ENCODE results near the gene PSMG4. TPM values are rescaled to one million over a fixed set of nuclear protein-coding genes. Genes with fewer than 3 reads are reported as not detected.

Gene PSMG4
- total RNA-seq, 2 donors from 2014 or later, result 21.8 to 29.1 TPM

DNA sequence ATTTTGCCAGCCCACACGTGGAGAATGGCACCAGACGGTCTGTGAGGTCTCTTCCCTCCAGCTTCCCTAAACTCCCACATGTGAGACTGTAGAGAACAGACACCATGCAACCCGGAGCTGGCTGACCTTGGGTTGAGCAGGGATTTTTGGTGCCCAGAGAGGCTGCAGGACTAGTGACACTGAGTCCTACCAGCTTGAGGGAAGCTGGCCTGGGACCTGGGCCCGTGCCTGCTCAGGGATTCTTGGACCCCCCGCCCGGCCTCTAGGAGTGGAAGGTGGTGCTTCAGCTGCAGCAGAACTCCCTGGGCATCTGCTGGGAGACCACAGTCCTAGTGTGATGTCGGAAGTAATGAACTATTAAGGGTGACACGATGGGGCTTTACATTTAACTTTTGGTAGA, 3.2 kb downstream of the PSMG4 start:
- H3K4me1 Mint-ChIP-seq (ENCODE audit: low read depth), result peaks cover 40% of the 10 kb centered on the region

DNA sequence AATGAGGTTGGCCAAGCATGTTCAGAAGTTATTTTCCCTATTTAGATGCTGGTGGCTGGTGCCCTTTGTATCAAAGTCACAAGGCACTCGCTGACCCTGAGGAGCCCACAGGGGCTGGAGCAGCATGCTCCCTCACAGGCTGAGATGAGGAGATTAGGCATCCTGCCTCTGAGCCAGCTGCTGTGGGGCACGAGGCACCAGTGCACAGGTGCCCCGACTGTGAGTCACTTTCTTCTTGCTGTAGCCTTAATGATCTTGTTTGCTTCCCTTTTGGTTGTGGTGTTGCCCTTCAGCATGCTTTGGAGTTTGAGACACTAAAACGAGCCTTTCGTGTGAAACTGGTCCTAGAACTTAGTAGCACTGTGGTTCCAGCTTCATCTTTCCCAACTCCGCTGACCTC, 4.3 kb downstream of the PSMG4 start:
- no peak overlapping the region for H3K27ac Mint-ChIP-seq
- ATAC-seq (replicated peaks in 1 of 2) (no peak), DNase-seq (no peak)
- peaks cover 49% of the 10 kb centered on the region for H3K4me1 Mint-ChIP-seq (ENCODE audit: low read depth)
- no peaks in the 10 kb centered on the region for H3K9me3 Mint-ChIP-seq
- H3K36me3 Mint-ChIP-seq (ENCODE audit: insufficient read depth in 2 of 2), result peaks cover 5 to 9% of the 10 kb centered on the region in 2 donors
- H3K4me3 Mint-ChIP-seq, result no peak overlapping the region
- H3K27me3 Mint-ChIP-seq (ENCODE audit: low read depth), result no peaks in the 10 kb centered on the region

More for the DNA sequence above, 3.2 kb downstream of the PSMG4 start:
- ATAC-seq (replicated peaks in 1 of 2), result no peak
- Mint-ChIP-seq H3K27me3 (ENCODE audit: low read depth) (peaks cover 8% of the 10 kb centered on the region), H3K4me3 (peak overlapping the region; percentile 15 to 95), H3K36me3 (ENCODE audit: insufficient read depth in 2 of 2) (peaks cover 5 to 9% of the 10 kb centered on the region in 2 donors), H3K9me3 (no peaks in the 10 kb centered on the region), H3K27ac (no peak overlapping the region)
- no peak for DNase-seq

DNA sequence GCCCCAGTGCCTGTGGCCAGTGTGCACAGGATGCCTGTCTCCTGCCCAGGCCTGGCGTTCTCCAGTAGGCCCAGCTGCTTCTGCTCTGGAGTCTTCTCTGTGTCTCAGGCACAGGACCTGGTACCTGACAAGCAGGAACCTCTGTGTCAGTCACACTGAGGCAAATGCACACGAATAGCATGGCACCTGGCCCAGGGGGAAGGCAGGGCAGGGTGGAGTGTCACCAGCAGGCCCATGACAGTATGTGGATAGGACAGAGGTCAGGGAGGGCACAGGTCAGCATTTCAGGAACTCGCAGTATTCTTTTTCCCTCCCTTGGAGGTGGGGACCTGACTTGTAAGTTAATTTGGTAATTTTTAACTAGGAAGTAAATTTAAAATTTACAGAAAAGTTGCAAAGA, 5.6 kb downstream of the PSMG4 start:
- no peak overlapping the region for H3K4me3 Mint-ChIP-seq
- H3K9me3 Mint-ChIP-seq, result no peaks in the 10 kb centered on the region
- H3K36me3 Mint-ChIP-seq (ENCODE audit: insufficient read depth in 2 of 2), result peaks cover 4 to 13% of the 10 kb centered on the region in 2 donors
- H3K27me3 Mint-ChIP-seq (ENCODE audit: low read depth), result no peaks in the 10 kb centered on the region
- peaks cover 55% of the 10 kb centered on the region for H3K4me1 Mint-ChIP-seq (ENCODE audit: low read depth)
- DNase-seq (no peak), ATAC-seq (replicated peaks in 1 of 2) (no peak)
- no peak overlapping the region for H3K27ac Mint-ChIP-seq

DNA sequence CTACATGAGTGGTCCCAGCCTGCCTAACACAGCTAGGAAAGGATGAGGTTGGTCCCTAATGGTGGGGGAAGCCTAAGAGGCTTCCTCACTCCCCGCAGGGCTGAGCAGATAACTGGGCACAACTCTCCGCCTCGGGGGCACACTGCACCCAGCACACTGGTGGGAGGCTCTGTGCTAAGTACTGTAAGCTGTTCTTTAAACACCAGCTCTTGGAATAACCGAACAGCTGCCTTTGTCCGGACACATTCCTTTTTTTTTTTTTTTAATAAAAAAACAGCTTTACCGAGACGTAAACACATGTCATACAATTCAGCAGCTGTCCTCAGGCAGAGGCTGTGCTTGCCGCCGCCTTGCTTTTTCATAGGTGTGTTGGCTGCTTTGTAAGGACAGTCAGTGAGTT, 6.9 kb downstream of the PSMG4 start:
- Mint-ChIP-seq H3K27me3 (ENCODE audit: low read depth) (no peaks in the 10 kb centered on the region), H3K27ac (no peak overlapping the region), H3K36me3 (ENCODE audit: insufficient read depth in 2 of 2) (peaks cover 0 to 10% of the 10 kb centered on the region in 2 donors), H3K9me3 (no peaks in the 10 kb centered on the region), H3K4me3 (no peak overlapping the region), H3K4me1 (ENCODE audit: low read depth) (peaks cover 45% of the 10 kb centered on the region)
- DNase-seq, result no peak
- ATAC-seq (replicated peaks in 1 of 2), result no peak

DNA sequence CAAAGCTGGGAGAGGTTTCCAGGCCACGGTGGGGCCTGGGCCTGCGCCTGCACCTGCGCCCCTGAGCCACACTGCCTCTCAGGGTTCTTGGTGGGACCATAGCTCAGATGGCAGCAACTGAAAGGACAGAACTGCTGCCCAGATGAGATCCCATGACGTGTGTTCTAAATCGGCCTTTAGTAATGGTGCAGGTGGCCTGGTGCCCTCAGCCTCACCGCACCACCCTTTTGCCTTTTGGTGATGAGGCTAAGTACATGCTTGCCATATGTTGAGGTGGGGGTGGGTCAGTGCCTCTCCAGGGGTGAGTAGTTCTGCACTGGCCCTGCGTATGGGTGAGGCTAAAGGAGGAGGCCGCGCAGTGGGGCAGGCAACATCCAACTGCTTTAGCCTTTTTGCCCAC, 7.4 kb downstream of the PSMG4 start:
- H3K36me3 Mint-ChIP-seq (ENCODE audit: insufficient read depth in 2 of 2), result peaks cover 0 to 10% of the 10 kb centered on the region in 2 donors
- ATAC-seq (replicated peaks in 1 of 2), result no peak
- no peaks in the 10 kb centered on the region for H3K27me3 Mint-ChIP-seq (ENCODE audit: low read depth)
- H3K27ac Mint-ChIP-seq, result no peak overlapping the region
- H3K9me3 Mint-ChIP-seq, result no peaks in the 10 kb centered on the region
- DNase-seq, result no peak
- peaks cover 40% of the 10 kb centered on the region for H3K4me1 Mint-ChIP-seq (ENCODE audit: low read depth)
- no peak overlapping the region for H3K4me3 Mint-ChIP-seq

DNA sequence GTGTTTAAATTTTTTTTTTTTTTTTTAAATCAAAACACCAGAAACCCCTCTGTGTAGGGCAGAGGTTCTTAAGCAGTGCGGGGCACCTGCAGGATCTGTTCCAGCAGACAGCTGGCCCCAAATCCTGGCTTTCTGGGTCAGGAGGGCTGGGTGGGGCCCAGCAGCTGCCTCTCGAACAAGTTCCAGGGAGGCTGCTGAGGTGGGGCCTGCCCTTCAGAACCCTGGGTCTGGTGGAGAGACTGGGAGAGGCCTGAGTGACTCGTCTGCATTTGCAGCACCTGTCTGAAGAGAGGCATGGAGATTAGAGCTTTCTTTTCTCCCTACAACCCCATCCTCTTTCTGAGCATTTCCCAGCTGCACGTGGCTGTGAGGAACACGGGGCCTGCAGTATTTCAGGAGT, 8.4 kb downstream of the PSMG4 start:
- Mint-ChIP-seq H3K4me3 (no peak overlapping the region), H3K9me3 (no peaks in the 10 kb centered on the region), H3K27me3 (ENCODE audit: low read depth) (no peaks in the 10 kb centered on the region), H3K36me3 (ENCODE audit: insufficient read depth in 2 of 2) (peaks cover 0 to 10% of the 10 kb centered on the region in 2 donors), H3K27ac (no peak overlapping the region), H3K4me1 (ENCODE audit: low read depth) (peaks cover 31% of the 10 kb centered on the region)
- no peak for ATAC-seq (replicated peaks in 1 of 2)
- DNase-seq, result no peak

DNA sequence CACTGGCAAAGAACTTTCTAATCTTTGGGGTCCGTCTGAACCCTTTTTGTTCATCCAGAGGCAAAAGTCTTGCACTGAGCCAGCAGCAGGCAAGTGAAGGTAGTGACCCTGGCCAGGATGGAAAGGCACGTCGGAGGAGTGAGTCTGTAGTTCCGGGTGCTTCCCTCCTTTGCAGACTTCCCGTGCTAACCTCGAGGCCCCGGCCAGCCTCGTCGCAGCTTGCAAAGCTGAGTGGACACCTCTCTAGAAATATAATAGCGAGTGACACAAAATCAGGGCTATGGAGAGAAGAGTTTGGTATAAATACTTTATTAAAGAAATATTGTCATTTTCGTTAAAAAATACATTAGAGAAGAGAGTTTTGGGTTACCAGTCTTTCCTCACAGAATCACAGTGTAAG, 9.9 kb downstream of the PSMG4 start:
- H3K27me3 Mint-ChIP-seq (ENCODE audit: low read depth), result no peaks in the 10 kb centered on the region
- no peak for ATAC-seq (replicated peaks in 1 of 2)
- H3K4me1 Mint-ChIP-seq (ENCODE audit: low read depth), result peaks cover 26% of the 10 kb centered on the region
- H3K36me3 Mint-ChIP-seq (ENCODE audit: insufficient read depth in 2 of 2), result peaks cover 0 to 7% of the 10 kb centered on the region in 2 donors
- peak overlapping the region; percentile 55 for H3K27ac Mint-ChIP-seq
- no peak overlapping the region for H3K4me3 Mint-ChIP-seq
- DNase-seq, result no peak
- no peaks in the 10 kb centered on the region for H3K9me3 Mint-ChIP-seq

DNA sequence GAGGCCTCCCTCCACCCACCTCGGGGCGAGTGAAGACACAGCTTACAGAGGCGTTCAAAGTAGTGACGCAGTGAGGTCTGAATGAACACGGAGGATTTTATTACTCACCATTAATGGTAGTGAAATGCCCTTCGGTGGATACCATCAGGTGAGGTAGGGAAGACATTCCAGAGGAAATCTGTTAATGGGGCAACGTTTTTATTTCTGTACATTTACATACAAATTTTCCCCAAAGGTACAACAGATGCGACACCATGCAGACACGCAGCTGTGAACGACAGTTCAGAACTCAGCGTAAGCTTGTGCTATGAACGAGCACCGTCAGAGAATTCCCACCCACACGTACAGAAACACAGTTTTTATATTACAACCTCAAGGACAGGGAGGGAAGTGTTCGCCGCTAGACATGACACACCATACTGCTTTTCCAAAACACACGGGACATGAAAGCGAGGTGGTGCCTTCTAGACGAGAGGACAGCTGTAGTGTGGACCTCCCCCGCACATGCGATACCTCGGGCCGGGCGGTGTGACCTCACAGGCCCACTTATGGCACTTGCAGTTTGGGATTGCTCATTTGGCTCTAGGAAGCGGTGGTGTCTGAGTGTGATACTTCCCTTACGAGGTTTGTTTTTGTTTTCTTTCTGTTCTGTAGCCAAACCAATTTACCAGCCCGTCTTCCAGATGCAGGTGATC, 10.7 kb downstream of the PSMG4 start:
- H3K27ac Mint-ChIP-seq, result peak overlapping the region; percentile 55
- H3K4me3 Mint-ChIP-seq, result peak overlapping the region in 1 of 2 donors; percentile 19
- peaks cover 0 to 7% of the 10 kb centered on the region in 2 donors for H3K36me3 Mint-ChIP-seq (ENCODE audit: insufficient read depth in 2 of 2)
- peak in 1 of 2 donors; percentile 76 for ATAC-seq (replicated peaks in 1 of 2)
- no peaks in the 10 kb centered on the region for H3K9me3 Mint-ChIP-seq
- DNase-seq, result peak in 1 of 2 donors; percentile 40
- H3K4me1 Mint-ChIP-seq (ENCODE audit: low read depth), result peaks cover 29% of the 10 kb centered on the region
- H3K27me3 Mint-ChIP-seq (ENCODE audit: low read depth), result no peaks in the 10 kb centered on the region

DNA sequence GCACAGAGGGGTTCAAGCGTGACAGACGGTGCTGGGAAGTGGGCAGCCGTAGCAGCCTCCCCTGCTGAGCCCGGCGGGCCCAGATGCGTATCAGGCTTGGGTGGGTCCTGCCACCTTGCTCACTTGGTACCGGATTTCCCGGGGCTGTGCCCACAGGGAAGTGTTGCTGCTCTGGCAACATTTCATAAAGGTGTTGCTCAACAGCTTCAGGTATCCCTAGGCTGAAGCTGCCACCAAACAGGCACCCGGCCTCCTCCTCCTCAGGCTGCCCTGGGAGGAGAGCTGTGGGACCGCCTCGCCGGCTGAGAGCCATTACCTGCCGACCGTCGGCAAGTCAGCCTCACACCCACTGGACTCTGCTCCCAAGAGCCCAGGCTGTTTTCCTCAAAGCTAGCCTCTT, 11.5 kb downstream of the PSMG4 start:
- no peaks in the 10 kb centered on the region for H3K9me3 Mint-ChIP-seq
- no peaks in the 10 kb centered on the region for H3K27me3 Mint-ChIP-seq (ENCODE audit: low read depth)
- H3K4me1 Mint-ChIP-seq (ENCODE audit: low read depth), result peaks cover 29% of the 10 kb centered on the region
- peaks cover 0 to 7% of the 10 kb centered on the region in 2 donors for H3K36me3 Mint-ChIP-seq (ENCODE audit: insufficient read depth in 2 of 2)
- H3K27ac Mint-ChIP-seq, result no peak overlapping the region
- DNase-seq (no peak), ATAC-seq (replicated peaks in 1 of 2) (no peak)
- H3K4me3 Mint-ChIP-seq, result no peak overlapping the region

DNA sequence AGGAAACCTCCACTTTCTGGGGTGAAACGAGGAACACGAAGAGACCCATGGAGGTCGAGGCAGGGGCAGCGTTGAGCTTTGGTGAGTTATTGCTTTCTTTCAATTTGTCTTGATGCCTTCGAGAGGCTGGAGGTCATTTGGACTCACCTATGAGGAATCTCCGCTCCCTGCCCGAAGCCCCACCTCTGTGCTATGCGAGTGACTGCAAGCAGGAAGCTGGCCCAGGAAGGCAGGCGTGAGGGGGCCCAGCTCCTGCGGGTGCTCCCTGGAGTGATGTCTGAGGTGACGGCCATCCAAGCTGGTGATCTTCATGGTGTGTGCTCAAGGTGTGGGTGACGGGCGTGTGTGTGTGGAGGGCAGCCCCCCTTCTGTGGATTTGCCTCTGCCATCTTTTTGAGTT, 13.0 kb downstream of the PSMG4 start:
- no peak for DNase-seq
- H3K36me3 Mint-ChIP-seq (ENCODE audit: insufficient read depth in 2 of 2), result peaks cover 0 to 7% of the 10 kb centered on the region in 2 donors

DNA sequence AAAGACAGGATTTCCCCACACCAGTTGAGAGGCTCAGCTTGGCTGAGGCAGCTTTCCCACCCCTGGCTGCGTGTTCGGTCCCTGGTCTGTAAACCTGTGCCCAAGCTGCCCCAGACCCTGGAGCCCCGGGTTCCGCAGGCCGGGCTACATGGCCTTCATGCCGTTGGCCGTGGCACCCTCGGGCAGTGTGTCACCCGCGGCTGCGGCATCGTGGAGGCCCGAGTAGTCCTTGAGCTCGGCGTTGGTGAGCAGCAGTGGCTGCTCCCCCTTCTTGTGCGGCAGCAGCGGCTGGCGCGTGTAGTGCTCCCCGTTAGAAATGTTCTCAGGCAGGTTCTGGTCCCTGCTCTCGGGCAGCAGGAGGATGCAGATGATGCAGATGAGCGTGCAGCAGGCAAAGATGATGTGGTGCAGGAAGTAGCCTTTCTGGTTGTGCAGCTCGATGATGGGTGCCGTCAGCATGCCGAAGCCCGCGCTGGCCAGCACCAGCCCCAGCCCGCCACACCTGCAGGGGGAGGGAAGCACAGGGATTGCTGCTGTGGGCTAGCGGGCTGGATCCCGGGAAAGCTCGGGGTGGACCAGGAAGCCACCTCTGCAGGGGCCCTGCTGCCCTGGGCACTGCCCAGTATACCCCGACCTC, 14.3 kb downstream of the PSMG4 start:
- H3K4me3 Mint-ChIP-seq, result no peak overlapping the region
- peaks cover 21% of the 10 kb centered on the region for H3K4me1 Mint-ChIP-seq (ENCODE audit: low read depth)
- H3K27ac Mint-ChIP-seq, result no peak overlapping the region
- H3K36me3 Mint-ChIP-seq (ENCODE audit: insufficient read depth in 2 of 2), result peaks cover 0 to 7% of the 10 kb centered on the region in 2 donors
- no peaks in the 10 kb centered on the region for H3K9me3 Mint-ChIP-seq
- no peaks in the 10 kb centered on the region for H3K27me3 Mint-ChIP-seq (ENCODE audit: low read depth)
- DNase-seq (no peak), ATAC-seq (replicated peaks in 1 of 2) (no peak)

More for the DNA sequence above, 13.0 kb downstream of the PSMG4 start:
- Mint-ChIP-seq H3K4me3 (no peak overlapping the region), H3K27ac (no peak overlapping the region), H3K4me1 (ENCODE audit: low read depth) (peaks cover 29% of the 10 kb centered on the region), H3K9me3 (no peaks in the 10 kb centered on the region), H3K27me3 (ENCODE audit: low read depth) (no peaks in the 10 kb centered on the region)
- no peak for ATAC-seq (replicated peaks in 1 of 2)

DNA sequence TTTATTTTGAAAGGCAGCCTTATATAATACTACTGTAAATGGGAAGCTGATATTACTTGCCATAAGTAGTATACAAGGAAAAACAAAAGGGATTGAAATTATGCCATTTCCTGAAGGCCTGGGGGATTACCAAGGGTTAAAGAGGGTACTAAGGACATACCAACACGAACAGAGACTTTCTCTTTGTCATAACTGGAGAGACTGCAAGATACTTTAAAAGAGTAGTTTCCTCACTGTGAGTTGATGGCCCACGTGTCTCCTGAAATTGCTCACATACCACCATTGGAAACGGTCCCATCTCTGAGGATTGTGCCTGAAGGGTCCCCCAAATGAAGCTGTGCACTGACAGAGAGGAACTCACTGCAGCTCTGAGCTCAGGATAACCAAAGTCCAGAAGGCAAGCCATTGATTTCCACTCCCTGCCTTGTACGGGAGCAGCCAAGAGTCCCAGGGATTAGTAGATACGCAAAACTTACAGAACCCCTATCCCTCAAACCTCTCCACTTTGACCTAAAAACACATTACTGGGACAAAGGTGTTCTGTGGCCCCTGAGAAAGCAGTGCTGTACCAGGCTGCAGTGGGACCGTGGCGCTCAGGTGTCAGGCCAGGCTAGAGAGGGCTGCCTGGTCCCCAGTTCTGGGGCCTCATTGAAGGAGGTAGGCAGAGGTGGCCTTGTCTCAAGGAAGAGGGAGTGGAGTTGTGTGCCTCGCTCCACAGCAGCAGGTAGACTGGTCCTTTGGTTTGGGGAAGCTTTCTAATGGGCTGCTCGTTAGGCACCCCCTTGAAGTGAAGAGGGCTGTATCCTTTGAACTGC, 15.2 kb downstream of the PSMG4 start:
- ATAC-seq (replicated peaks in 1 of 2) (peak in 1 of 2 donors; percentile 60), DNase-seq (no peak)
- Mint-ChIP-seq H3K36me3 (ENCODE audit: insufficient read depth in 2 of 2) (peaks cover 0 to 5% of the 10 kb centered on the region in 2 donors), H3K9me3 (no peaks in the 10 kb centered on the region), H3K27ac (peak overlapping the region; percentile 67), H3K4me1 (ENCODE audit: low read depth) (peaks cover 18% of the 10 kb centered on the region), H3K4me3 (no peak overlapping the region), H3K27me3 (ENCODE audit: low read depth) (no peaks in the 10 kb centered on the region)

Data from activated T-cell treated with anti-CD3 and anti-CD28 coated beads, Interleukin-2, amount 50 U/mL, for 72 hours (primary cell).